SK-N-SH treated with all-trans-retinoic acid at 6 μM for 48 hours (cell line): ENCODE results near the gene DPP6.

Source experiments
- ATAC-seq: fragments of 200-7000 bp; cut with Tn5 transposase; 3 replicates; pipeline ENCODE4 v1.9.1; 2020; ENCODE audit warnings: mild to moderate bottlenecking, moderate library complexity
- ARNTL ChIP-seq: fragments of 450-650 bp; formaldehyde crosslinking; IDR thresholded peaks from 2 replicates; pipeline ENCODE4 v1.5.0; 2020; ENCODE audit warnings: low read depth, mild to moderate bottlenecking, moderate library complexity, borderline replicate concordance
- BACH2 ChIP-seq: fragments of 250-450 bp; sonication (Bioruptor Pico); IDR thresholded peaks from 2 replicates; pipeline ENCODE4 v1.9.0; 2021; ENCODE audit warnings: mild to moderate bottlenecking, borderline replicate concordance
- CSDC2 ChIP-seq: fragments of 250-450 bp; sonication (Bioruptor Pico); IDR thresholded peaks from 2 replicates; pipeline ENCODE4 v1.5.0; 2020; ENCODE audit warnings: mild to moderate bottlenecking, moderate library complexity
- ESRRG ChIP-seq: fragments of 250-450 bp; sonication (Bioruptor Pico); IDR thresholded peaks from 2 replicates; pipeline ENCODE4 v1.6.1; 2021; ENCODE audit warnings: mild to moderate bottlenecking
- GLIS3 ChIP-seq: fragments of 250-450 bp; sonication (Bioruptor Pico); IDR thresholded peaks from 2 replicates; pipeline ENCODE4 v1.5.0; 2020; ENCODE audit warnings: mild to moderate bottlenecking, moderate library complexity
- OSR1 ChIP-seq: fragments of 250-450 bp; sonication (Bioruptor Pico); IDR thresholded peaks from 2 replicates; pipeline ENCODE4 v1.8.0; 2022; ENCODE audit warnings: moderate library complexity, mild to moderate bottlenecking, inconsistent platforms
- PPARA ChIP-seq: fragments of 250-450 bp; sonication (Bioruptor Pico); IDR thresholded peaks from 2 replicates; pipeline ENCODE4 v1.5.0; 2020; ENCODE audit warnings: mild to moderate bottlenecking, borderline replicate concordance
- RARB ChIP-seq: fragments of 250-450 bp; sonication (Bioruptor Pico); IDR thresholded peaks from 2 replicates; pipeline ENCODE4 v1.8.0; 2021; ENCODE audit warnings: mild to moderate bottlenecking, moderate library complexity
- SNAI2 ChIP-seq: fragments of 250-450 bp; sonication (Bioruptor Pico); IDR thresholded peaks from 2 replicates; pipeline ENCODE4 v1.5.0; 2020; ENCODE audit warnings: mild to moderate bottlenecking, moderate library complexity
- TCF4 ChIP-seq: fragments of 250-450 bp; sonication (Bioruptor Pico); IDR thresholded peaks from 2 replicates; pipeline ENCODE4 v1.8.0; 2021; ENCODE audit warnings: mild to moderate bottlenecking, moderate library complexity, borderline replicate concordance
- TOX ChIP-seq: fragments of 250-450 bp; sonication (Bioruptor Pico); IDR thresholded peaks from 2 replicates; pipeline ENCODE4 v1.8.0; 2021; ENCODE audit warnings: mild to moderate bottlenecking, moderate library complexity, borderline replicate concordance
- ZC3H10 ChIP-seq: fragments of 250-450 bp; sonication (Bioruptor Pico); IDR thresholded peaks from 2 replicates; pipeline ENCODE4 v1.5.1; 2021; ENCODE audit warnings: mild to moderate bottlenecking, moderate library complexity
- ZFP3 ChIP-seq: fragments of 250-450 bp; sonication (Bioruptor Pico); IDR thresholded peaks from 2 replicates; pipeline ENCODE4 v1.5.0; 2020; ENCODE audit warnings: mild to moderate bottlenecking, moderate library complexity
- ZNF565 ChIP-seq: fragments of 450-650 bp; formaldehyde crosslinking; conservative IDR thresholded peaks from 2 replicates; pipeline ENCODE4 v1.5.0; 2020; ENCODE audit warnings: low read depth, mild to moderate bottlenecking, moderate library complexity
- ZNF70 ChIP-seq: fragments of 450-650 bp; formaldehyde crosslinking; IDR thresholded peaks from 2 replicates; pipeline ENCODE4 v1.5.0; 2020; ENCODE audit warnings: mild to moderate bottlenecking, moderate library complexity
- ZNF8 ChIP-seq: fragments of 450-650 bp; formaldehyde crosslinking; IDR thresholded peaks from 2 replicates; pipeline ENCODE4 v1.5.0; 2020; ENCODE audit warnings: mild to moderate bottlenecking, moderate library complexity
- TF ChIP-seq, protein P1 (sequence below): fragments of 250-450 bp; sonication (Bioruptor Pico); IDR thresholded peaks from 2 replicates; pipeline ENCODE4 v1.8.0; 2021; ENCODE audit warnings: low read depth, mild to moderate bottlenecking, moderate library complexity, borderline replicate concordance
- TF ChIP-seq, protein P2 (sequence below): fragments of 250-450 bp; sonication (Bioruptor Pico); IDR thresholded peaks from 2 replicates; pipeline ENCODE4 v1.5.0; 2020; ENCODE audit warnings: mild to moderate bottlenecking, moderate library complexity
- TF ChIP-seq, protein P3 (sequence below): fragments of 250-450 bp; sonication (Bioruptor Pico); IDR thresholded peaks from 2 replicates; pipeline ENCODE4 v1.5.1; 2021; ENCODE audit warnings: mild to moderate bottlenecking, moderate library complexity
- TF ChIP-seq, protein P4 (sequence below): fragments of 250-450 bp; sonication (Bioruptor Pico); IDR thresholded peaks from 2 replicates; pipeline ENCODE4 v1.5.1; 2020; ENCODE audit warnings: low read depth, mild to moderate bottlenecking, moderate library complexity

DPP6 gene

DNA sequence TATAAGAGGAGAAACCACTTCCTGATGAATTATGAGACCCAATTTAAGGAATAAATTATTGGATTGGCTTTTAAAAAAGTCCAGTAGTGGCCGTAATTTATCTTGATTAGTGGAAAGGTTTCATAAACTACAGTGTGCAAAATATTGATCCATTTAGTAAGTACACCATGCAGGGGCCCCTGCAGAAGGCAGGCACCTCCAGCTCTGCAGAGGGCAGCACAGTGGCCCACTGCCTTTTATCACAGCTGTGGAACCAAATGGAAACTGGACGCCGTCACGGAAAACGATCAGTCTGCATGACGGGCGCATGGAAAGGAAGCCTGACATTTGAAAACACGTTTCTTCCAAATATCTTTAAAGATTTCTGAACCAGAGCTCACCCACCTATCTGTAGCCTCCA is 204.0 kb downstream of the DPP6 start:
- TF ChIP-seq, protein P1, sequence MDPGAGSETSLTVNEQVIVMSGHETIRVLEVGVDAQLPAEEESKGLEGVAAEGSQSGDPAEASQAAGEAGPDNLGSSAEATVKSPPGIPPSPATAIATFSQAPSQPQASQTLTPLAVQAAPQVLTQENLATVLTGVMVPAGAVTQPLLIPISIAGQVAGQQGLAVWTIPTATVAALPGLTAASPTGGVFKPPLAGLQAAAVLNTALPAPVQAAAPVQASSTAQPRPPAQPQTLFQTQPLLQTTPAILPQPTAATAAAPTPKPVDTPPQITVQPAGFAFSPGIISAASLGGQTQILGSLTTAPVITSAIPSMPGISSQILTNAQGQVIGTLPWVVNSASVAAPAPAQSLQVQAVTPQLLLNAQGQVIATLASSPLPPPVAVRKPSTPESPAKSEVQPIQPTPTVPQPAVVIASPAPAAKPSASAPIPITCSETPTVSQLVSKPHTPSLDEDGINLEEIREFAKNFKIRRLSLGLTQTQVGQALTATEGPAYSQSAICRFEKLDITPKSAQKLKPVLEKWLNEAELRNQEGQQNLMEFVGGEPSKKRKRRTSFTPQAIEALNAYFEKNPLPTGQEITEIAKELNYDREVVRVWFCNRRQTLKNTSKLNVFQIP (CRISPR knock-in tag): no peak
- no peak for TF ChIP-seq ARNTL (CRISPR knock-in tag)
- no peak for TF ChIP-seq ZC3H10 (CRISPR knock-in tag)
- TF ChIP-seq BACH2 (CRISPR knock-in tag): no peak
- TF ChIP-seq TOX (CRISPR knock-in tag): no peak
- TF ChIP-seq RARB (CRISPR knock-in tag): no peak
- no peak for TF ChIP-seq ZNF70 (CRISPR knock-in tag)
- TF ChIP-seq CSDC2: no peak
- no peak for TF ChIP-seq OSR1
- TF ChIP-seq ZNF8 (CRISPR knock-in tag): no peak
- no peak for TF ChIP-seq ESRRG
- no peak for TF ChIP-seq ZNF565 (CRISPR knock-in tag)
- TF ChIP-seq SNAI2: no peak
- no peak for TF ChIP-seq GLIS3
- TF ChIP-seq, protein P2, sequence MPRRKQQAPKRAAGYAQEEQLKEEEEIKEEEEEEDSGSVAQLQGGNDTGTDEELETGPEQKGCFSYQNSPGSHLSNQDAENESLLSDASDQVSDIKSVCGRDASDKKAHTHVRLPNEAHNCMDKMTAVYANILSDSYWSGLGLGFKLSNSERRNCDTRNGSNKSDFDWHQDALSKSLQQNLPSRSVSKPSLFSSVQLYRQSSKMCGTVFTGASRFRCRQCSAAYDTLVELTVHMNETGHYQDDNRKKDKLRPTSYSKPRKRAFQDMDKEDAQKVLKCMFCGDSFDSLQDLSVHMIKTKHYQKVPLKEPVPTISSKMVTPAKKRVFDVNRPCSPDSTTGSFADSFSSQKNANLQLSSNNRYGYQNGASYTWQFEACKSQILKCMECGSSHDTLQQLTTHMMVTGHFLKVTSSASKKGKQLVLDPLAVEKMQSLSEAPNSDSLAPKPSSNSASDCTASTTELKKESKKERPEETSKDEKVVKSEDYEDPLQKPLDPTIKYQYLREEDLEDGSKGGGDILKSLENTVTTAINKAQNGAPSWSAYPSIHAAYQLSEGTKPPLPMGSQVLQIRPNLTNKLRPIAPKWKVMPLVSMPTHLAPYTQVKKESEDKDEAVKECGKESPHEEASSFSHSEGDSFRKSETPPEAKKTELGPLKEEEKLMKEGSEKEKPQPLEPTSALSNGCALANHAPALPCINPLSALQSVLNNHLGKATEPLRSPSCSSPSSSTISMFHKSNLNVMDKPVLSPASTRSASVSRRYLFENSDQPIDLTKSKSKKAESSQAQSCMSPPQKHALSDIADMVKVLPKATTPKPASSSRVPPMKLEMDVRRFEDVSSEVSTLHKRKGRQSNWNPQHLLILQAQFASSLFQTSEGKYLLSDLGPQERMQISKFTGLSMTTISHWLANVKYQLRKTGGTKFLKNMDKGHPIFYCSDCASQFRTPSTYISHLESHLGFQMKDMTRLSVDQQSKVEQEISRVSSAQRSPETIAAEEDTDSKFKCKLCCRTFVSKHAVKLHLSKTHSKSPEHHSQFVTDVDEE (CRISPR knock-in tag): no peak
- TF ChIP-seq, protein P3, sequence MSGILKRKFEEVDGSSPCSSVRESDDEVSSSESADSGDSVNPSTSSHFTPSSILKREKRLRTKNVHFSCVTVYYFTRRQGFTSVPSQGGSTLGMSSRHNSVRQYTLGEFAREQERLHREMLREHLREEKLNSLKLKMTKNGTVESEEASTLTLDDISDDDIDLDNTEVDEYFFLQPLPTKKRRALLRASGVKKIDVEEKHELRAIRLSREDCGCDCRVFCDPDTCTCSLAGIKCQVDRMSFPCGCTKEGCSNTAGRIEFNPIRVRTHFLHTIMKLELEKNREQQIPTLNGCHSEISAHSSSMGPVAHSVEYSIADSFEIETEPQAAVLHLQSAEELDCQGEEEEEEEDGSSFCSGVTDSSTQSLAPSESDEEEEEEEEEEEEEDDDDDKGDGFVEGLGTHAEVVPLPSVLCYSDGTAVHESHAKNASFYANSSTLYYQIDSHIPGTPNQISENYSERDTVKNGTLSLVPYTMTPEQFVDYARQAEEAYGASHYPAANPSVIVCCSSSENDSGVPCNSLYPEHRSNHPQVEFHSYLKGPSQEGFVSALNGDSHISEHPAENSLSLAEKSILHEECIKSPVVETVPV: no peak
- no peak for TF ChIP-seq ZFP3 (CRISPR knock-in tag)
- TF ChIP-seq PPARA (CRISPR knock-in tag): no peak
- no peak for ATAC-seq

DNA sequence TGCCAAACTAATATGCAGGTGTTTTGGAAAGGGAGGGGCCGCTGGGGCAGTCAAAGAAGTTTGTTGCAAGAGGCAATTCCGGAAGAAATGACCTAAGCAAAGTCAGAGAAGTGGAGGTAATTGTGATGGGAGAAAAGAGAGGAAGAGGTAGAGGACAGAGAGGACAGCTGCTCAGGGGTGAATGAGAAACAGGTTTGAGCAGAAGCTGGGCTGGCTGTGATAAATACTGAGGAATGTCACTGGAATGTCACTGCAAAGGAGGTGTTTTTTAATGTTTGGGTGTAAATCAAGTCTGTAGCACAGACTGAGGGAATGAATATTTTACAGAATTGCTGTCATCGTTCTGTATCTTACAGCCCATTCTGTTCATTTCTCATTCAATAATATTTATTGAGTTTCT is 207.2 kb downstream of the DPP6 start:
- TF ChIP-seq RARB (CRISPR knock-in tag) (no peak), OSR1 (no peak), TCF4 (CRISPR knock-in tag) (no peak), ZNF70 (CRISPR knock-in tag) (no peak), TOX (CRISPR knock-in tag) (no peak), PPARA (CRISPR knock-in tag) (no peak), ESRRG (no peak), CSDC2 (no peak)
- TF ChIP-seq, protein P2 (CRISPR knock-in tag): no peak
- TF ChIP-seq, protein P3: no peak
- TF ChIP-seq, protein P4, sequence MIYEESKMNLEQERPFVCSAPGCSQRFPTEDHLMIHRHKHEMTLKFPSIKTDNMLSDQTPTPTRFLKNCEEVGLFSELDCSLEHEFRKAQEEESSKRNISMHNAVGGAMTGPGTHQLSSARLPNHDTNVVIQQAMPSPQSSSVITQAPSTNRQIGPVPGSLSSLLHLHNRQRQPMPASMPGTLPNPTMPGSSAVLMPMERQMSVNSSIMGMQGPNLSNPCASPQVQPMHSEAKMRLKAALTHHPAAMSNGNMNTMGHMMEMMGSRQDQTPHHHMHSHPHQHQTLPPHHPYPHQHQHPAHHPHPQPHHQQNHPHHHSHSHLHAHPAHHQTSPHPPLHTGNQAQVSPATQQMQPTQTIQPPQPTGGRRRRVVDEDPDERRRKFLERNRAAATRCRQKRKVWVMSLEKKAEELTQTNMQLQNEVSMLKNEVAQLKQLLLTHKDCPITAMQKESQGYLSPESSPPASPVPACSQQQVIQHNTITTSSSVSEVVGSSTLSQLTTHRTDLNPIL (CRISPR knock-in tag): no peak
- TF ChIP-seq, all 23 proteins: peak for 0
- no peak for ATAC-seq
